CD14-positive monocyte (primary cell): ENCODE measurements around the gene ACSF3. TPM values are rescaled to one million over a fixed set of nuclear protein-coding genes. Genes with fewer than 3 reads are reported as not detected.

Experiments used
- DNase-seq, 3 donors: peaks; one replicate each; pipeline ENCODE4 v3.0.0-alpha.2; 2011 to 2022
- H2AFZ ChIP-seq: 2 replicates; pipeline ENCODE4 v1.6.0; 2012; ENCODE audit warnings: mild to moderate bottlenecking, low read depth, low read length, inconsistent platforms; ENCODE audit not compliant: insufficient read depth, poor library complexity, severe bottlenecking
- H3K27ac ChIP-seq, 2 donors: 1 replicate in 1 of 2; 2 replicates in 1 of 2; pipeline ENCODE4 v1.5.1; 2012 to 2013; ENCODE audit warnings: low read length in 2 of 2, control low read depth in 1 of 2, inconsistent platforms in 1 of 2, low read depth in 1 of 2, mild to moderate bottlenecking in 1 of 2
- H3K27me3 ChIP-seq, 2 donors: one replicate each; pipeline versions ENCODE4 v1.6.0 to v1.6.1; 2011 to 2013; ENCODE audit warnings: low read length in 2 of 2; ENCODE audit not compliant: control insufficient read depth in 2 of 2, insufficient read depth in 2 of 2
- H3K36me3 ChIP-seq, 2 donors: replicated peaks in 1 of 2; 1 replicate in 1 of 2; 2 replicates in 1 of 2; pipeline versions ENCODE4 v1.5.1 to v1.6.1; 2012 to 2013; ENCODE audit warnings: low read length in 2 of 2, control low read depth in 1 of 2, inconsistent platforms in 1 of 2, mild to moderate bottlenecking in 1 of 2; ENCODE audit not compliant: insufficient read depth in 2 of 2, control insufficient read depth in 1 of 2
- H3K4me1 ChIP-seq, 2 donors: 1 replicate in 1 of 2; 2 replicates in 1 of 2; pipeline versions ENCODE4 v1.5.1 to v1.6.1; 2012 to 2013; ENCODE audit warnings: low read length in 2 of 2, control low read depth in 1 of 2, inconsistent platforms in 1 of 2, mild to moderate bottlenecking in 1 of 2, moderate library complexity in 1 of 2; ENCODE audit not compliant: insufficient read depth in 2 of 2, control insufficient read depth in 1 of 2
- H3K4me2 ChIP-seq: replicated peaks from 2 replicates; pipeline ENCODE3; 2012; ENCODE audit warnings: low read length, moderate library complexity, mild to moderate bottlenecking; ENCODE audit not compliant: poor library complexity, severe bottlenecking; ENCODE audit errors: extremely low read depth
- H3K4me3 ChIP-seq, 3 experiments: fragments of 200-600 bp in 1 of 3; sonication (generic) in 1 of 3; replicated peaks in 1 of 3; 1 replicate in 2 of 3; 2 replicates in 1 of 3; pipeline ENCODE4 v1.5.1; 2011 to 2013; ENCODE audit warnings: low read length in 3 of 3, mild to moderate bottlenecking in 3 of 3, control low read depth in 2 of 3, low read depth in 2 of 3, inconsistent platforms in 1 of 3, moderate library complexity in 1 of 3
- H3K79me2 ChIP-seq: 2 replicates; pipeline ENCODE4 v1.6.0; 2012; ENCODE audit warnings: mild to moderate bottlenecking, control low read depth, inconsistent platforms, low read length, moderate library complexity; ENCODE audit not compliant: insufficient read depth
- H3K9ac ChIP-seq: 2 replicates; pipeline ENCODE4 v1.6.0; 2017; ENCODE audit warnings: low read length, mild to moderate bottlenecking; ENCODE audit not compliant: insufficient read depth, poor library complexity, severe bottlenecking
- H3K9me3 ChIP-seq, 2 donors: replicated peaks in 1 of 2; 1 replicate in 1 of 2; 2 replicates in 1 of 2; pipeline versions ENCODE4 v1.5.1 to v1.6.1; 2012 to 2013; ENCODE audit warnings: low read length in 2 of 2, control low read depth in 1 of 2; ENCODE audit not compliant: control insufficient read depth in 1 of 2, insufficient read depth in 1 of 2
- H4K20me1 ChIP-seq: 2 replicates; pipeline ENCODE4 v1.6.0; 2012; ENCODE audit warnings: mild to moderate bottlenecking, low read length, control low read depth, moderate library complexity; ENCODE audit not compliant: insufficient read depth
- H3K27ac Mint-ChIP-seq, 7 donors: one replicate each; pipeline ENCODE4 v1.8.0; 2020; ENCODE audit warnings: mild to moderate bottlenecking in 7 of 7, mixed read lengths in 7 of 7, moderate library complexity in 6 of 7, inconsistent platforms in 2 of 7
- H3K27me3 Mint-ChIP-seq, 3 donors: one replicate each; pipeline ENCODE4 v1.8.0; 2021 to 2022; ENCODE audit warnings: low read depth in 3 of 3, mild to moderate bottlenecking in 3 of 3, mixed read lengths in 3 of 3, moderate library complexity in 3 of 3, inconsistent platforms in 1 of 3
- H3K36me3 Mint-ChIP-seq, 2 donors: one replicate each; pipeline ENCODE4 v1.8.0; 2020; ENCODE audit warnings: mixed read lengths in 2 of 2, inconsistent platforms in 1 of 2, mild to moderate bottlenecking in 1 of 2
- H3K4me1 Mint-ChIP-seq: one replicate; pipeline ENCODE4 v1.8.0; 2020; ENCODE audit warnings: mild to moderate bottlenecking, mixed read lengths
- H3K4me3 Mint-ChIP-seq, 2 donors: one replicate each; pipeline ENCODE4 v1.8.0; 2020; ENCODE audit warnings: mild to moderate bottlenecking in 2 of 2, mixed read lengths in 2 of 2, moderate library complexity in 1 of 2
- H3K9me3 Mint-ChIP-seq, 7 donors: one replicate each; pipeline ENCODE4 v1.8.0; 2020 to 2022; ENCODE audit warnings: mixed read lengths in 7 of 7, mild to moderate bottlenecking in 6 of 7, moderate library complexity in 6 of 7, inconsistent platforms in 2 of 7
- CTCF ChIP-seq: fragments of 200-600 bp; IDR thresholded peaks from one replicate; pipeline ENCODE4 v1.8.0; 2022; ENCODE audit warnings: antibody characterized with exemption, mild to moderate bottlenecking
- WGBS: methylation state at CpG from one replicate; pipeline ENCODE4 v1.1.5; 2013; ENCODE audit warnings: missing lambda C conversion rate; ENCODE audit not compliant: insufficient coverage; 5-methylcytosine and 5-hydroxymethylcytosine counted together
- intact Hi-C, 2 donors: fragments of 100-400 bp; cut with micrococcal nuclease; formaldehyde crosslinking; loops; one replicate each; pipeline versions ENCODE4 v1.15.0 to v1.15.1; 2023
- polyA plus RNA-seq, 3 donors: library from polyadenylated mRNA; depleted of rRNA in 1 of 3; unstranded in 2 of 3; stranded (reverse) in 1 of 3; fragments of 300-500 nt in 2 of 3; fragments of >200 nt in 1 of 3; fragmentation: Illumina TruSeq in 2 of 3; gene quantifications; 1 replicate in 2 of 3; 2 replicates in 1 of 3; pipeline ENCODE4 v1.2.3, GENCODE V29; 2012 to 2021

ACSF3 gene
- polyA plus RNA-seq, 3 donors = 23.5 to 26.7 (median 26.4) TPM

- intact Hi-C loops = no loop called here
- Histone ChIP-seq H3K4me2 (no peak overlapping the region), H3K4me3 (no peak overlapping the region), H3K36me3 (no peaks in the 10 kb centered on the region), H3K9ac (no peak overlapping the region), H3K9me3 (no peaks in the 10 kb centered on the region), H3K27me3 (no peaks in the 10 kb centered on the region), H2AFZ (no peak overlapping the region), H3K79me2 (no peaks in the 10 kb centered on the region), H3K27ac (no peak overlapping the region), H3K4me1 (no peaks in the 10 kb centered on the region), H4K20me1 (no peaks in the 10 kb centered on the region)
- Mint-ChIP-seq H3K36me3 (no peaks in the 10 kb centered on the region), H3K27ac (no peak overlapping the region), H3K27me3 (peaks cover 7 to 24% (median 8%) of the 10 kb centered on the region in 3 donors), H3K9me3 (peaks cover 0 to 3% (median 0%) of the 10 kb centered on the region in 7 donors), H3K4me1 (no peaks in the 10 kb centered on the region), H3K4me3 (no peak overlapping the region)
- 82% methylated on average over 10 of the region's 12 CpGs for WGBS
- DNase-seq = no peak
- no peak for TF ChIP-seq CTCF
Measured at GRCh38 chr16:89045181-89045815, 48.4 kb upstream of the ACSF3 start.

GRCh38 chr16:89045881-89046280 is 47.8 kb upstream of the ACSF3 start:
- H3K27ac ChIP-seq = no peak overlapping the region
- no peaks in the 10 kb centered on the region for H3K4me1 ChIP-seq
- no peaks in the 10 kb centered on the region for H3K36me3 Mint-ChIP-seq
- TF ChIP-seq CTCF = no peak
- no peaks in the 10 kb centered on the region for H4K20me1 ChIP-seq
- no peak overlapping the region for H3K9ac ChIP-seq
- H3K4me3 ChIP-seq = no peak overlapping the region
- H3K9me3 ChIP-seq = no peaks in the 10 kb centered on the region
- no peak overlapping the region for H3K27ac Mint-ChIP-seq
- WGBS = 75% methylated on average over 2 of the region's 4 CpGs
- intact Hi-C loops = no loop called here
- no peaks in the 10 kb centered on the region for H3K36me3 ChIP-seq
- H3K27me3 Mint-ChIP-seq = peaks cover 3 to 22% (median 6%) of the 10 kb centered on the region in 3 donors
- DNase-seq = no peak
- no peaks in the 10 kb centered on the region for H3K27me3 ChIP-seq
- H2AFZ ChIP-seq = no peak overlapping the region
- H3K9me3 Mint-ChIP-seq = peaks cover 0 to 3% (median 0%) of the 10 kb centered on the region in 7 donors
- H3K4me1 Mint-ChIP-seq = no peaks in the 10 kb centered on the region
- no peak overlapping the region for H3K4me2 ChIP-seq
- no peak overlapping the region for H3K4me3 Mint-ChIP-seq
- no peaks in the 10 kb centered on the region for H3K79me2 ChIP-seq
